ENCODE data around the gene SEPSECS. TPM values are rescaled to one million over a fixed set of nuclear protein-coding genes. Genes with fewer than 3 reads are reported as not detected.
A peak's percentile ranks its signal among the peaks of the same experiment; 100 is the strongest.

Gene SEPSECS
- polyA plus RNA-seq = 5.6 and 6.5 TPM in 2 replicates
- 11.2 and 12.5 TPM in 2 replicates for polyA minus RNA-seq

DNA sequence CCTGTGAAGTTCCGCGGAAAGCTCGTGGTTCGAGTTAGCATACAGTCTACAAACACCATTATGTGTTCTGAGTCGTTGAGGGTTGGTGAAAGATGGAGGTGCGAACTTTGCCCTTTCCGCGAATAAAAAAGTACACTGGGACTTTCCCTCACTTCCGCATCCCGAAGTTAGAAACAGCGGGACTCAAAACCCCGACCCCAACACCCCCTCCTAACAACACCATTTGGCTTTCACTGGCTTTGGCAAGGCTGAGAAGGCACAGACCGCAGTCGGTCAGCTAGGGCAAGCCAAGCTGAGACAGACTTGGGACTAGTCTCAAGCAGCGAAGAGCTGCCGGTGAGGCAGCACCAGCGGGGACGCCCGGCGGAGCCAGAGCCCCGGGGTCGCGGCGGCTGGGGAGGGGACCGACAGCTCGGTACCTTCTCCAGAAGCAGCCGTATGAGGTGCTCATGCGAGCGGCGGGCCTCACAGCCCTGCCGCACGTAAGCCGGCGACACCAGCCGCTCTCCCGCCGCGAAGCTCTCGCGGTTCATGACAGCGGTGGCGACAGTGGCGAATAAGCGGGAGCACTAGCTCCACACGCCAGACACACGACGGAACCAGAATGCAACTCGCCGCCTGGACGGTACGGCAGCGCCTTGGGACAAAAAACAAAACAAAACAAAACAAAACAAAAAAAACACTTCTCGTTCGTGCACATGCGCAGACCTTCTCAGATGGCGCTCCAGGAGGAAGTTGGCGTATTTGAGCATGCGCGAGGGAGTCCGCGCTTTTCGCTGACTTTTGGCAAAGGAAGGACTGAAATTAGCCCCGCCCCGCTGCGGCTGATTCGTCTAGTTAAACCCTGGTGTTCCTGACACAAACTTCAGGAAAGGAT is at the start of gene SEPSECS:
TSS of gene SEPSECS (minus strand) at position 613 of the 877 bp plus-strand sequence. CDS start at position 533, 80 bp downstream.
- Histone ChIP-seq H3K4me3 (ENCODE audit: low read length) (peak within 1 kb of the TSS; percentile 89), H3K27me3 (ENCODE audit: insufficient read depth, low read depth, low read length) (no peaks in the 10 kb centered on the region), H2AFZ (ENCODE audit: low read depth, low read length) (peak within 1 kb of the TSS; percentile 96), H4K20me1 (ENCODE audit: insufficient read depth) (no peaks in the 10 kb centered on the region), H3K27ac (ENCODE audit: low read length) (peak within 1 kb of the TSS; percentile 83), H3K9me2 (ENCODE audit: insufficient read depth, low read length) (no peaks in the 10 kb centered on the region), H3K9me3 (ENCODE audit: low read length) (no peaks in the 10 kb centered on the region), H3K36me3 (ENCODE audit: insufficient read depth, low read length) (no peaks in the 10 kb centered on the region), H3F3A (ENCODE audit: insufficient read depth, low read length, poor library complexity, severe bottlenecking) (no peaks in the 10 kb centered on the region), H3K79me2 (replicated peaks; ENCODE audit: insufficient read depth, low read length) (no peaks in the 10 kb centered on the region), H3K9ac (ENCODE audit: low read length) (peak within 1 kb of the TSS; percentile 75), H3K4me2 (ENCODE audit: low read length) (peak within 1 kb of the TSS; percentile 96)
- TF ChIP-seq MXI1 (conservative IDR thresholded peaks at IDR 0.05; ENCODE audit: poor library complexity, severe bottlenecking) (peak; percentile 62), EP300 (conservative IDR thresholded peaks at IDR 0.05; ENCODE audit: poor library complexity, severe bottlenecking) (no peak), SMC3 (conservative IDR thresholded peaks at IDR 0.05; ENCODE audit: poor library complexity) (peak; percentile 70), RAD21 (conservative IDR thresholded peaks at IDR 0.05) (peak; percentile 64), POLR2AphosphoS5 (IDR thresholded peaks at IDR 0.05) (peak; percentile 47), TAF1 (IDR thresholded peaks at IDR 0.05; ENCODE audit: low read depth) (no peak), EZH2 (IDR thresholded peaks at IDR 0.05; ENCODE audit: borderline replicate concordance, insufficient read depth, low read length, poor library complexity, severe bottlenecking) (no peak)
- TF ChIP-seq, protein P1, sequence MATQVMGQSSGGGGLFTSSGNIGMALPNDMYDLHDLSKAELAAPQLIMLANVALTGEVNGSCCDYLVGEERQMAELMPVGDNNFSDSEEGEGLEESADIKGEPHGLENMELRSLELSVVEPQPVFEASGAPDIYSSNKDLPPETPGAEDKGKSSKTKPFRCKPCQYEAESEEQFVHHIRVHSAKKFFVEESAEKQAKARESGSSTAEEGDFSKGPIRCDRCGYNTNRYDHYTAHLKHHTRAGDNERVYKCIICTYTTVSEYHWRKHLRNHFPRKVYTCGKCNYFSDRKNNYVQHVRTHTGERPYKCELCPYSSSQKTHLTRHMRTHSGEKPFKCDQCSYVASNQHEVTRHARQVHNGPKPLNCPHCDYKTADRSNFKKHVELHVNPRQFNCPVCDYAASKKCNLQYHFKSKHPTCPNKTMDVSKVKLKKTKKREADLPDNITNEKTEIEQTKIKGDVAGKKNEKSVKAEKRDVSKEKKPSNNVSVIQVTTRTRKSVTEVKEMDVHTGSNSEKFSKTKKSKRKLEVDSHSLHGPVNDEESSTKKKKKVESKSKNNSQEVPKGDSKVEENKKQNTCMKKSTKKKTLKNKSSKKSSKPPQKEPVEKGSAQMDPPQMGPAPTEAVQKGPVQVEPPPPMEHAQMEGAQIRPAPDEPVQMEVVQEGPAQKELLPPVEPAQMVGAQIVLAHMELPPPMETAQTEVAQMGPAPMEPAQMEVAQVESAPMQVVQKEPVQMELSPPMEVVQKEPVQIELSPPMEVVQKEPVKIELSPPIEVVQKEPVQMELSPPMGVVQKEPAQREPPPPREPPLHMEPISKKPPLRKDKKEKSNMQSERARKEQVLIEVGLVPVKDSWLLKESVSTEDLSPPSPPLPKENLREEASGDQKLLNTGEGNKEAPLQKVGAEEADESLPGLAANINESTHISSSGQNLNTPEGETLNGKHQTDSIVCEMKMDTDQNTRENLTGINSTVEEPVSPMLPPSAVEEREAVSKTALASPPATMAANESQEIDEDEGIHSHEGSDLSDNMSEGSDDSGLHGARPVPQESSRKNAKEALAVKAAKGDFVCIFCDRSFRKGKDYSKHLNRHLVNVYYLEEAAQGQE (IDR thresholded peaks at IDR 0.05; ENCODE audit: borderline replicate concordance) = no peak
- TF ChIP-seq, protein P2, sequence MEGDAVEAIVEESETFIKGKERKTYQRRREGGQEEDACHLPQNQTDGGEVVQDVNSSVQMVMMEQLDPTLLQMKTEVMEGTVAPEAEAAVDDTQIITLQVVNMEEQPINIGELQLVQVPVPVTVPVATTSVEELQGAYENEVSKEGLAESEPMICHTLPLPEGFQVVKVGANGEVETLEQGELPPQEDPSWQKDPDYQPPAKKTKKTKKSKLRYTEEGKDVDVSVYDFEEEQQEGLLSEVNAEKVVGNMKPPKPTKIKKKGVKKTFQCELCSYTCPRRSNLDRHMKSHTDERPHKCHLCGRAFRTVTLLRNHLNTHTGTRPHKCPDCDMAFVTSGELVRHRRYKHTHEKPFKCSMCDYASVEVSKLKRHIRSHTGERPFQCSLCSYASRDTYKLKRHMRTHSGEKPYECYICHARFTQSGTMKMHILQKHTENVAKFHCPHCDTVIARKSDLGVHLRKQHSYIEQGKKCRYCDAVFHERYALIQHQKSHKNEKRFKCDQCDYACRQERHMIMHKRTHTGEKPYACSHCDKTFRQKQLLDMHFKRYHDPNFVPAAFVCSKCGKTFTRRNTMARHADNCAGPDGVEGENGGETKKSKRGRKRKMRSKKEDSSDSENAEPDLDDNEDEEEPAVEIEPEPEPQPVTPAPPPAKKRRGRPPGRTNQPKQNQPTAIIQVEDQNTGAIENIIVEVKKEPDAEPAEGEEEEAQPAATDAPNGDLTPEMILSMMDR (IDR thresholded peaks at IDR 0.05; ENCODE audit: poor library complexity, severe bottlenecking) = no peak

DNA sequence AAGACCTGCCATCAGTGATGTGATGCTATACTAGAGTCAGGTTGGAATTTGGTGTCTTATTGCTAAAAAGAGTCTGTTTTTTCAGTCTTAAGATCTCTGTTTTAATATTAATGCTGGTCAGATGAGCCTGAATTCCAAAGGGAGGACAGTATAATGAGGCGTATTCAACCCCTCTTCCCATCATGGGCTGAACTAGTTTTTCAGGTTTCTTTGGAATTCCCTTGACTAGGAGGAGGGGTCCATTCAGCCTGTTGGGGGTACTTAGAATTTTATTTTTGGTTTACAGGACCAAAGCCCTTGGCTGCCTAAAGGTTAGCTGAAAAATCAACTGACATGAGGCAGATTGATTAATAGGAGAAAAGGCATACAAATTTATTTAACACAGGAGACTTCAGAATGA is 49.5 kb upstream of the SEPSECS start:
- H3K36me3 ChIP-seq (ENCODE audit: insufficient read depth, low read length) = no peaks in the 10 kb centered on the region
- H4K20me1 ChIP-seq (ENCODE audit: insufficient read depth) = no peaks in the 10 kb centered on the region
- H3K9ac ChIP-seq (ENCODE audit: low read length) = no peak overlapping the region
- no peaks in the 10 kb centered on the region for H3K27me3 ChIP-seq (ENCODE audit: insufficient read depth, low read depth, low read length)
- H2AFZ ChIP-seq (ENCODE audit: low read depth, low read length) = no peak overlapping the region
- TF ChIP-seq, protein P1 (IDR thresholded peaks at IDR 0.05; ENCODE audit: borderline replicate concordance) = no peak
- TF ChIP-seq EZH2 (IDR thresholded peaks at IDR 0.05; ENCODE audit: borderline replicate concordance, insufficient read depth, low read length, poor library complexity, severe bottlenecking) = no peak
- no peak for TF ChIP-seq MXI1 (conservative IDR thresholded peaks at IDR 0.05; ENCODE audit: poor library complexity, severe bottlenecking)
- TF ChIP-seq RAD21 (conservative IDR thresholded peaks at IDR 0.05) = no peak
- TF ChIP-seq, protein P2 (IDR thresholded peaks at IDR 0.05; ENCODE audit: poor library complexity, severe bottlenecking) = no peak
- no peak for TF ChIP-seq EP300 (conservative IDR thresholded peaks at IDR 0.05; ENCODE audit: poor library complexity, severe bottlenecking)
- TF ChIP-seq SMC3 (conservative IDR thresholded peaks at IDR 0.05; ENCODE audit: poor library complexity) = no peak
- TF ChIP-seq TAF1 (IDR thresholded peaks at IDR 0.05; ENCODE audit: low read depth) = no peak
- TF ChIP-seq POLR2AphosphoS5 (IDR thresholded peaks at IDR 0.05) = no peak
- H3F3A ChIP-seq (ENCODE audit: insufficient read depth, low read length, poor library complexity, severe bottlenecking) = no peaks in the 10 kb centered on the region
- H3K79me2 ChIP-seq (replicated peaks; ENCODE audit: insufficient read depth, low read length) = no peaks in the 10 kb centered on the region
- H3K27ac ChIP-seq (ENCODE audit: low read length) = no peak overlapping the region
- H3K4me3 ChIP-seq (ENCODE audit: low read length) = no peak overlapping the region
- H3K9me2 ChIP-seq (ENCODE audit: insufficient read depth, low read length) = no peaks in the 10 kb centered on the region
- no peak overlapping the region for H3K4me2 ChIP-seq (ENCODE audit: low read length)
- no peaks in the 10 kb centered on the region for H3K9me3 ChIP-seq (ENCODE audit: low read length)
